T1000 (cell line): ENCODE measurements around the gene DDX11.
"Not testable (repeated sequence)": the region's sequence is repeated elsewhere in the genome, so short reads cannot be mapped to it uniquely, and the experiment has no call there.

Experiments
- DNase-seq: peaks from one replicate; lab custom pipeline; 2025; ENCODE audit warnings: mixed read lengths; lab: John Stamatoyannopoulos, UW

Gene DDX11

GRCh38 chr12:31099434-31099833 is 25.8 kb downstream of the DDX11 start:
- DNase-seq = not testable (repeated sequence)

DNA sequence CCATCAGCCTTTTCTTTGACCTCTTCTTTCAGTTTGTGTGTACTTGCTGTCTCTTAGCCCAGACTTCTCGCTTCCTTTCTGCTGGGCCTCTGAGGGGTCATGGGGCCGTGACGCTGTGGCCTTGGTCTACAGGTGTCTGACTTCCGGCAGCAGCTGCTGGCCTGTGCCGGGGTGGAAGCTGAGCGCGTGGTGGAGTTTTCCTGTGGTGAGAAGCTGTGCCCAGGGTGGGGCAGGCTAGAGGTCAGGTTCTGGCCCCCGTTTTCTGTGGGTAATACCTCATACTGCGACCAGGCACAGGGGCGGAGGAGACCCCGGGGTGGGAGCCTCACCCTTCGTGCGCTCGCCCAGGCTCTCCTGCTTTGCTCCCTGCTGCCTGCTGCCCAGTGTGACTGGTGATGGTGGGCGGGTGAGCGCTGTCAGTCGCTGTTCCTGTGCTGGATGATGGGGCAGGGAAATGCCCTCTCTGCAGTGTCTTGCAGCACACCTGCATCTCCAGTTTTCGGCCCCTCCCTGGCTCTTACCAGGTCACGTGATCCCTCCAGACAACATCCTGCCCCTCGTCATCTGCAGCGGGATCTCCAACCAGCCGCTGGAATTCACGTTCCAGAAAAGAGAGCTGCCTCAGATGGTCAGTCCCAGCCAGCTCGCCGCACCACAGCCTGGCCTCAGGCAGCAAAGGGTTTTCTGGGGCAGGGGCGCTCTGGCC is 27.0 kb downstream of the DDX11 start:
- not testable (repeated sequence) for DNase-seq

DNA sequence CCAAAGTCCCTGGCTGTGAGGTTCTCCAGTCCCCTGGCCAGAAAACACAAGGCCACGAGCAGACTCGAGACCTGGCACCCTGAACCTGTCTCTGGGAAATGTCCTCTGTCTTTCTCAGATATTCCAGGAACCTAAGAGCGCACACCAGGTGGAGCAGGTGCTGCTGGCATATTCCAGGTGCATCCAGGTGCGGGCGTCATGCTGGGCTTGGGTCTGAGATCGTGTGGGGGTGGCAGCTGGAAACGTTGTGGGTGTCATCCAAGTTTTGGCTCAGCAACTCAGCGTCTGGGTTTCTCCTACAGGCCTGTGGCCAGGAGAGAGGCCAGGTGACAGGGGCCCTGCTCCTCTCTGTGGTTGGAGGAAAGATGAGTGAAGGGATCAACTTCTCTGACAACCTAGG is 28.5 kb downstream of the DDX11 start:
- not testable (repeated sequence) for DNase-seq

DNA sequence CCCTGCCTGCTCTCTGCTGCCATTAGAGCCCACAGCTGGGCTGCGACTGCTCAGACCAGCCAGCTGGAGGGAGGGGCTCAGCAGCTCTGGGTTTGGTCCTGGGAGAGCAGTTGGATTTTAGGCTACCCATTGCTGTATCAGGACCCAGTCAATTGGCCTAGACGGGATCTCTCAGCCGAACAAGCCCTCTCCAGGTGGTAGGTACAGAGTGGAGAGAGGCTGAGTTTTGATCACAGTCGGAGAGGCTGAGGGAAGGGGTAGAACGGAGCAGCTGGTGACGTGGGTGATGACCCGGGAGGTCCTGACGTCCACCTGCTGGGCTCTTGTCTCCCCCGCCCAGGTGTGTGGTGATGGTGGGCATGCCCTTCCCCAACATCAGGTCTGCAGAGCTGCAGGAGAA is 28.9 kb downstream of the DDX11 start:
- DNase-seq = not testable (repeated sequence)

GRCh38 chr12:31103561-31103975 is 29.9 kb downstream of the DDX11 start:
- DNase-seq = not testable (repeated sequence)

DNA sequence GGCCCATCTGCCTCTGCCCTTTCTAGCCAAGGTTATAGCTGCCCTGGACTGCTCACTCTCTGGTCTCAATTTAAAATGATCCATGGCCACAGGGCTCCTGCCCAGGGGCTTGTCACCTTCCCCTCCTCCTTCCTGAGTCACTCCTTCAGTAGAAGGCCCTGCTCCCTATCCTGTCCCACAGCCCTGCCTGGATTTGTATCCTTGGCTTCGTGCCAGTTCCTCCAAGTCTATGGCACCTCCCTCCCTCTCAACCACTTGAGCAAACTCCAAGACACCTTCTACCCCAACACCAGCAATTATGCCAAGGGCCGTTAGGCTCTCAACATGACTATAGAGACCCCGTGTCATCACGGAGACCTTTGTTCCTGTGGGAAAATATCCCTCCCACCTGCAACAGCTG is 30.6 kb downstream of the DDX11 start:
- not testable (repeated sequence) for DNase-seq

DNA sequence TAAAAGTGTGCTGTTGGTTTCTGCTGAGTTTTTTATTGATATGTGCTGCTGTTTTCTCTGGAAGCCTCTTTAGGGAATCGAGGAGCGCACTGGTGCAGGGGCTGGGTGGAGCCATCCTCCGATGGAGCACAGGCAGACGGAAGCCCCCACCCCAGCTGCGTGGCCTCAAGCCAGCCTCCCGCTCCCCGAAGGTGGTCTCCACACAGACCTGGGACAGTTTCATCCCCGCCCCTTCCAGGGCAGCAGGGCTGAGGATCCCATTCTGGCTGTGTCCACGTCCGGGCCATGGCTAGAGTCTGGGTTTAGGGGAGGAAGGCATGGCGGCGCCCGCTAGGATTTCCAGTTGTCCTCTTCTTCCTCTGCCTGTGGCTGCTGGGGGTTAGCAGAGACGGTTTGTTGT is 31.1 kb downstream of the DDX11 start:
- DNase-seq = not testable (repeated sequence)

DNA sequence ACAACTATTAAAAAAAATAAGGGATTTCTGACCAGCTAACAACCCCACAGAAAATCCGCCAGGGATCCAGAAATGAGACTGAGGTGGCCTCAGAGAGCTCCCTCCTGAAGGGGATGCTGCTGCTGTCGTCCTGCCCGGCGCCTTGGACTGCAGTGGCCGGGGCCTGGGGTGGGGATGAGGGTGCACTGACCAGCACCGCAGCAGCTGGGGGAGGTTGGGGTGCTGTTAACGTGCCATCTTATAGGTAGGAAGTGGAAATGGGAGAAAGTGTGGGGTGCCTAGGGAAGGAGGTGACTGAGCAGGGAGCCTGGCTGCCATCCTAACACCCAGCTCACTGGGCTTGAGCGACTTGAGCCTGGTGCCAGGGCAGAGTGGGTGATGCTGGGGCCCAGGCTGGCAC is 32.0 kb downstream of the DDX11 start:
- no peak for DNase-seq

DNA sequence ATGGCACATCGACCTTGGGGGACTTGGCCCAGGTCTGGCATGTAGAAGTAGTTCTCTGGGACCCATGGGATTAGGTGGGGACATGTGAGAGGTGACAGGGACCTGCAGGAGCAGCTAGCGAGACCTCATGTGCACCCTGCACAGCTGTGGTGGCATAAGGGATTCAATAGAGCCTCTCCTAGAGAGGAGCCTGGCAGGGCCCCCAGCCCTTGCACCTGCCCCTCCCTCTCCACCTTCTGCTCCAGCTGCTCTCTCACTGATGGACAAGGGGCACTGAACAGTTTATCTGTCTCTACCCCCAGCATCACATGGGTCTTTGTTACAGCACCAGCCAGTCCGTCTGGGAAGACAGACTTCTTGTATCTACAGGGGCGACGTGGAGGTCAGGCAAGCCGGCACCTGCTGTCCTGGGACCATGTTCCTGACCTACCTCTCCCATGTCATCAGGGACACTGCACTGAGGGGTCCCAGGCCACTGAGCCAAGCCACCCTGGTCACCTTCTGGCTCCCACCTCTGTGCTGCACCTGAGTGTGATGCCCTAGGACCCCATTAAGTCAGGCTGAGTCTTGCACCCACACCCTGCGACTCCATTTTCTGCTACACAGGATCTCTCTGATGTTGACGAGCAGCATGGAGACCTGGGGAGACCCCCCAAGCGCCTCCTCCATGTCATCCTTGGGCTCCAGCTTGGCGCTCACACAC is 32.6 kb downstream of the DDX11 start:
- DNase-seq = no peak

DNA sequence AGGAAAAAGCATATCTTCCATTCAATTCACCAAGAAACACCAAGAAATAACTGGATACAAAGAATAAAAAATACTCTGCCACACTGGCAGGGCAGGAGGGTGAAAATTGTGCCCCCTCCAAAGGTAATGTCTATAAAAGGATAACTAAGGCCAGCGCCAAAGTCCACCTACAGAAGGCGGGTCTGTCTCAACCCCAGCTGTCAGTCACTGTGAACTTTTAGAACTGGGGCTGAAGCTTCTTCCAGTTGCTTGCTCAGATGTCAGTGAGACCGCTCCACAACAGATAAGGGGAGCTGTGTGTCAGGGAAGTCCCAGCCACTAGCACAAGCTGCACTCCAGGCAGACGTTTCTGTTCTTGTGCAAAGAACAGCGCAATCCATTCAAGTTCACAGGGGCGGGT is 36.1 kb downstream of the DDX11 start:
- DNase-seq = not testable (repeated sequence)

DNA sequence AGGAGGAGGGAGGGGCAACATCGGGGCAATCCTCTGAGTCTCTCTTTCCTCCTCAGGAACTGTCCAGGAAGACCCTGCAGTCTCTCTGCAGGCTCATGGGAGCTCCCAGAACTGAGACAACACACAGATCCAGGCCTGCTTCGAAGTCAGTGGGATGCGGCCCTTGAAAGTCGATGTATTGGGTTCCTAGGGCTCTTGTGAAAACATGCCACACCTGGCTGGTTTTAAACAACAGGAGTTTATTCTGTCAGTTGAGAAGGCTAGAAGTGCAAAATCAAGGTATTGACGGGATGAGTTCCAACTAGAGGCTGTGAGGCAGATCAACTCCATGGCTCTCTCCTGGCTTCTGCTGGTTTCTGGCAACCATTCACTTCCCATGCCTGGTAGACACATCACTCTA is 36.6 kb downstream of the DDX11 start:
- not testable (repeated sequence) for DNase-seq

GRCh38 chr12:31115092-31115601 is 41.5 kb downstream of the DDX11 start:
- DNase-seq = not testable (repeated sequence)

DNA sequence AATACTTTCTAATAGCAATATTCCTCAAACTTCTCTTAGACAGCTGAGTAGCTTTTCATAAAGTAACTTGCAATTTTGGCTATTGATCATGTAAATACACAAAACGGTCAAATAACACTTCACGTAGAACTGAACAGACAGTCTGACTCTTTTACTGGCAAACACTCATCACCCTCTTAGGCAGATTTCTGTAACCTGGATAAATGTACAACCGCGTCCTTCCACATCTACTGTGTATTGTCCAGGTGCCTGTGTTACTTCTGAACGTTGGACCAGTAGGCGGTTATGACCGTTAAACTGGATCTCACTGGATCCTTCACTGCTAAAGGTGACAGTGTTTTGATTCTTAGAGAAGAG is 43.2 kb downstream of the DDX11 start:
- DNase-seq = not testable (repeated sequence)

- DNase-seq = peak; percentile 3
Measured at GRCh38 chr12:31117203-31118011, 43.7 kb downstream of the DDX11 start.

DNA sequence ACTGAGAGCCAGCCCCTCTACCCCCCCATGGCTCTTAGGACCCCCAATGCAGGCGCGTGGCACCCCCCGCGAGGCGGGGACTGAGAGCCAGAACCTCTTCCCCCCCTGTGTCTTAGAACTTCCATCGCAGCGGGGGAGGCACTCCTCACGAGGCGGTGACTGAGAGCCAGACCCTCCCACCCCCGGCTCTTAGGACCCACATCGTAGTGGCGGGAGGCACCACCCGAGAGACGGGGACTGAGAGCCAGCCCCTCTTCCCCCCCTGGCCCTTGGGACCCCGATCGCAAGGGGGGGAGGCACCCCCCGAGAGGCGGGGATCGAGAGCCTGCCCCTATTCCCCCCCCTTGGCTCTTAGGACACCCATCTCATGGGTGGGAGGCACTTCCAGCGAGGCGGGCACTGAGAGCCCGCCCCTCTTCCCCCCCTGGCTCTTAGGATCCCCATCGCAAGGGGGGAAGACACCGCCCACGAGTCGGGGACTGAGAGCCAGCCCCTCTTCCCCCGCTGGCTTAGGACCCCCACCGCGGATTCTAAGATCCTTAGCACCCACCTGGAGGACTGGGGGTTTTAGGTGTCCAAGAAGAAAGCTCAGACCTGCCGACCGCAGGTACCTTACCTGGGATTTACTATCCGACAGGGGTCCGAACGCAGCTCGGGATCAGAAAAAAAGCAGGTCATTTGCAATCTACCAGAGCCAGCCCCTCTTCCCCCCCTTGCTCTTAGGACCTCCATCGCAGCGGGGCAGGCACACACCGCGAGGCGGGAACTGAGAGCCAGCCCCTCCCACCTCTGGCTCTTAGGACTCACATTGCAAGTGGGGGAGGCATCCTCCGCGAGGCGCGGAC is 44.9 kb downstream of the DDX11 start:
- peak; percentile 36 for DNase-seq

DNA sequence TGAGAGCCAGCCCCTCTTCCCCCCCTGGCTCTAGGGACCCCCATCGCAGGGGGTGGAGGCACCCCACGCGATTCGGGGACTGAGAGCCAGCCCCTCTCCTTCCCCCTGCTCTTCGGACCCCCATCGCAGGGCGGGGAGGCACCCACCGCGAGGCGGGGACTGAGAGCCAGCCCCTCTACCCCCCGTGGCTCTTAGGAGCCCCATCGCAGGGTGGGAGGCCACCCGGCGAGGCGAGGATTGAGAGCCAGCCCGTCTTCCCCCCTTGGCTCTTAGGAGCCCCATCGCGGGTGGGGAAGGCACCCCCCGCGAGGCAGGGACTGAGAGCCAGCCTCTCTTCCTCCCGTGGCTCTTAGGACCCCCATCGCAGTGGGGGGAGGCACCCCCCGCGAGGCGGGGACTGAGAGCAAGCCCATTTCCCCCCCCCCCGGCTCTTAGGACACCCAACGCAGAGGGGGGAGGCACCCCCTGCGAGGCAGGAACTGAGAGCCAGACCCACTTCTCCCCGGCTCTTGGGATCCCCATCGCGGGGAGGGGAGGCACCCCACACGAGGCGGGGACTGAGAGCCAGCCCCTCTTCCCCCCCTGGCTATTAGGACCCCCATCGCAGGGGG is 45.6 kb downstream of the DDX11 start:
- DNase-seq = no peak

DNA sequence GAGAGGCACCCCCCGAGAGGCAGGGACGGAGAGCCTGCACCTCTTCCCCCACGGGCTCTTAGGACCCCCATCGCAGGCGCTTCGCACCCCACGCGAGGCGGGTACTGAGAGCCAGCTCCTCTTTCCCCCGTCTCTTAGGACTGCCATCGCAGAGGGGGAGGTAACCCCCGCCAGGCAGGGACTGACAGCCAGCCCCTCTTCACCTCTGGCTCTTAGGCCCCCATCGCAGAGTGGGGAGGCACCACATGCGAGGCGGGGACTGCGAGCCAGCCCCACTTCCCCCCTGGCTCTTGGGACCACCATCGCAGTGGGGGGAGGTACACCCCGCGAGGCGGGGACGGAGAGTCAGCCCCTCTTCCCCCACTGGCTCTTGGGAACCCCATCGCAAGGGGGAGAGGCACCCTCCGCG is 46.1 kb downstream of the DDX11 start:
- no peak for DNase-seq

DNA sequence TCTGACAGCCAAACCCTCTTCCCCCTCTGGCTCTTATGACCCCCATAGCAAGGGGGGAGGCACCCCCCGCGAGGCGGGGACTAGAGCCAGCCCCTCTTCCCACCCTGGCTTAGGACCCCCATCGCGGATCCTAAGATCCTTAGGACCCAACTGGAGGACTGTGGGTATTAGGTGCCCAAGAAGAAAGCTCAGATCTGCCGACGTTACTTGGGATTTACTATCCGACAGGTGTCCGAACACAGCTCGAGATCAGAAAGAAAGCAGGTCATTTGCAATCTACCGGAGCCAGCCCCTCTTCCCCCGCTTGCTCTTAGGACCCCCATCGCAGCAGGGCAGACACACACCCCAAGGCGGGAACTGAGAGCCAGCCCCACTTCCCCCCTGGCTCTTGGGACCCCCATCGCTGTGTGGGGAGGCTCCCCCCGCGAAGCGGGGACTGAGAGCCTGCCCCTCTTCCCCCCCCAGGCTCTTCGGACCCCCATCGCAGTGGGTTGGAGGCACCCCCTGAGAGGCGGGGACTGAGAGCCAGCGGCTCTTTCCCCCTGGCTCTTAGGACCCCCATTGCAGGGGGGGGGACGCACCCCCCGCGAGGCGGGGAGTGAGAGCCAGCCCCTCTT is 46.8 kb downstream of the DDX11 start:
- DNase-seq = no peak

DNA sequence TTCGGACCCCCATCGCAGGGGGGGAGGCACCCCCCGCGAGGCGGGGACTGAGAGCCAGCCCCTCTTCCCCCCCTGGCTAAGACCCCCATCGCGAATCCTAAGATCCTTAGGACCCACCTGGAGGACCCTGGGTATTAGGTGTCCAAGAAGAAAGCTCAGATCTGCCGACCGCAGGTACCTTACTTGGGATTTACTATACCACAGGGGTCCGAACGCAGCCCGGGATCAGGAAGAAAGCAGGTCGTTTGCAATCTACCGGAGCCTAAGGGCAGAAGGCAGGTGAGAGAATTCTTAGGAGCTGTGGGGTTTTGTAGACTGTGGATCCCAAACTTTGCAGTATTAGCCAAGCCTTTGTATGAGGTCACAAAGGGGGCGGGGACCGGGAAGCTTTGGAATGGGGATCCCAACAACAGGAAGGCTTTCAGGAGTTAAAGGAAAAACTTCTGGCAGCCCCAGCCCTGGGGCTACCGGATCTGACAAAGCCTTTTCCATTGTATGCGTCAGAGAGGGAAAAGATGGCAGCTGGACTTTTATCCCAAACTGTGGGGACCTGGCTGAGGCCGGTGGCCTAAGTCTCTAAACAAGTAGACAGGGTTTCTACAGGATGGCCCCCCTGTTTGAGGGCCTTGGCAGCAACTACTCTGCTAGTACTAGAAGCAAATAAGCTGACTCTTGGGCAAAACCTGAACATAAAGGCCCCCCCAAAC is 47.5 kb downstream of the DDX11 start:
- not testable (repeated sequence) for DNase-seq

DNA sequence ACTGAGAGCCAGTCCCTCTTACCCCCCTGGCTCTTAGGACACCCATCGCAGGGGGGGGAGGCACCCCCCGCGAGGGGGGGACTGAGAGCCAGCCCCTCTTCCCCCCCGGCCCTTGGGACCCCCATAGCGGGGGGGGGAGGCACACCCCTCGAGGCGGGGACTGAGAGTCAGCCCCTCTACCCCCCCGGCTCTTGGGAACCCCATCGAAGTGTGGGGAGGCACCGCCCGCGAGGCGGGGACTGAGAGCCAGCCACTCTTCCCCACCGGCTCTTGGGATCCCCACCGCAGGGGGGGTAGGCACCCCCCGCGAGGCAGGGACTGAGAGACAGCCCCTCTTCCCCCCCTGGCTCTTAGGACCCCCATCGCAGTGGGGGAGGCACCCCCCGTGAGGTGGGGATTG is 48.8 kb downstream of the DDX11 start:
- no peak for DNase-seq
